ENCODE measurements around the gene PUSL1. TPM values are rescaled to one million over a fixed set of nuclear protein-coding genes. Genes with fewer than 3 reads are reported as not detected.

Gene PUSL1, protein sequence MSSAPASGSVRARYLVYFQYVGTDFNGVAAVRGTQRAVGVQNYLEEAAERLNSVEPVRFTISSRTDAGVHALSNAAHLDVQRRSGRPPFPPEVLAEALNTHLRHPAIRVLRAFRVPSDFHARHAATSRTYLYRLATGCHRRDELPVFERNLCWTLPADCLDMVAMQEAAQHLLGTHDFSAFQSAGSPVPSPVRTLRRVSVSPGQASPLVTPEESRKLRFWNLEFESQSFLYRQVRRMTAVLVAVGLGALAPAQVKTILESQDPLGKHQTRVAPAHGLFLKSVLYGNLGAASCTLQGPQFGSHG
- total RNA-seq (2014; rRNA removed) (132 and 142 TPM in 2 replicates), Bru-seq, nascent RNA (percentile 64 among the genes with signal in this experiment), BruChase-seq, experiment 1, labeled RNA remaining after a 6-hour chase (percentile 81 among the genes with signal in this experiment), BruChase-seq, experiment 2, labeled RNA remaining after a 2-hour chase (percentile 74 among the genes with signal in this experiment)
- long read RNA-seq, transcript PUSL1-201 (8 exons, 1,287 nt), result major isoform, 50 of 134 reads
- long read RNA-seq, partial matches to known transcripts, result 61 of 134 reads
- long read RNA-seq, other reads (novel, unspliced or antisense), result 23 of 134 reads

DNA sequence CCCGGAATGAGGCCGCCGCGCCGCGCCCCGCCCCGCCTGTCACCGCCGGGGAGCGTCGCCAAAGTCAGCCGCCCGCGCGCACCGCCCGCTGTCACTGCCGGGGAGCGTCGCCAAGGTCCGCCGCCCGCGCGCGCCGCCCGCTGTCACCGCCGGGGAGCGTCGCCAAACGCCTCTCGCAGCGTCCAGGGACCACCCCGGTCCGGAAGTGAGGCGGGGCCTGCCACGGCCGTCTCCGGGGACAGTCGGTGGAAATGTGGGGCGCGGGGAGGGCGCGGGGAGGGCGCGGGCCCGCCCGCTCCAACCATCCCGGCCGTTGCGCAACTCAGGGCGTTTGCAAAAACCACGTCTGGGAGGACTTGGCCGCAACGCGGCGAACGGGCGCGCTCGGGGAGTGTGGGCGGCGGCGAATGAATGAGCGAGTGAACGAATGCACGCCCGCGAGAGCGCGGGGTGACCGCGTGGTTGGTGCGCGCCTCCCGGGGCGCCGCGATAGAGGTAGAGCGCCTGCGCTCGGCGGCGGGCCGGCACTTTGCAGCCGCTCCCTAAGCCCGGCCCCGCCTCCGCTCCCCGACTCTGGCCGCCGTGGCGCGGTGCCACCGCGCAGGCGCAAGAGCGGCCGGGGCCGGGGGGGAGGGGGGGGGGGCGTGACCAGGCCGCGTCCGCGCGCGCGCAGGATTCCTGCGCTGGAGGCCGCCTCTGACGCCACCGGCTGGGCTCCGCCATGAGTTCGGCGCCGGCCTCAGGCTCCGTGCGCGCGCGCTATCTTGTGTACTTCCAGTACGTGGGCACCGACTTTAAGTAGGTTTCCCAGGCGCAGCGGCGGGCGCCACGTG lies at the start of gene PUSL1, which contains the start of gene ACAP3:
Gene PUSL1 (plus strand): TSS at position 675 of the 833 bp plus-strand sequence. CDS start 47 bp downstream, at position 722.
Gene ACAP3 (minus strand): TSS at position 8 of the 833 bp plus-strand sequence. CDS start 115 bp downstream, outside the sequence.
- no TSS peak for BruUV-seq (replicated peaks)
- peaks cover 66% of the 10 kb centered on the region for H3K79me2 ChIP-seq (ENCODE audit: low read length)
- no peaks in the 10 kb centered on the region for H3F3A ChIP-seq (ENCODE audit: low read length, unreplicated experiment)
- intact Hi-C loops (cut with micrococcal nuclease), result loop anchor here (2.0 kb wide), 1 partner anchor 41 kb away; the partner anchor contains the start of gene DVL1
- no peaks in the 10 kb centered on the region for H3K27me3 ChIP-seq (ENCODE audit: low read length)
- H3K4me1 ChIP-seq (ENCODE audit: insufficient read depth, low read length), result peaks cover 33% of the 10 kb centered on the region
- peaks cover 15% of the 10 kb centered on the region; the same call in 1 of the 2 replicates for H3K36me3 ChIP-seq (ENCODE audit: low read depth, low read length)
- H3K27ac ChIP-seq (ENCODE audit: low read length), result peak within 1 kb of the TSS; percentile 78
- H4K20me1 ChIP-seq (ENCODE audit: low read length), result peaks cover 11% of the 10 kb centered on the region
- ATAC-seq (peak; percentile 40), DNase-seq (peak; percentile 97)
- peak within 1 kb of the TSS; percentile 89 for H2AFZ ChIP-seq (ENCODE audit: low read length)
- POLR2A ChIA-PET (ENCODE audit: unreplicated experiment), result no interaction called here
- no peaks in the 10 kb centered on the region for H3K9me3 ChIP-seq (ENCODE audit: low read length)
- peak within 1 kb of the TSS; percentile 98 for H3K4me2 ChIP-seq (ENCODE audit: low read length)
- peak within 1 kb of the TSS; percentile 93 for H3K9ac ChIP-seq (ENCODE audit: low read length)
- CTCF ChIA-PET, result no interaction called here
- H3K9me2 ChIP-seq (replicated peaks; ENCODE audit: low read length), result no peaks in the 10 kb centered on the region
- H3K4me3 ChIP-seq (ENCODE audit: low read length), result peak within 1 kb of the TSS; percentile 97
- TF ChIP-seq EZH2phosphoT487 (IDR thresholded peaks at IDR 0.05; ENCODE audit: borderline replicate concordance, low read length), result peak; percentile 90
- no peak for TF ChIP-seq EZH2 (IDR thresholded peaks at IDR 0.05; ENCODE audit: low read length, unreplicated experiment)
- TF ChIP-seq, protein P1, sequence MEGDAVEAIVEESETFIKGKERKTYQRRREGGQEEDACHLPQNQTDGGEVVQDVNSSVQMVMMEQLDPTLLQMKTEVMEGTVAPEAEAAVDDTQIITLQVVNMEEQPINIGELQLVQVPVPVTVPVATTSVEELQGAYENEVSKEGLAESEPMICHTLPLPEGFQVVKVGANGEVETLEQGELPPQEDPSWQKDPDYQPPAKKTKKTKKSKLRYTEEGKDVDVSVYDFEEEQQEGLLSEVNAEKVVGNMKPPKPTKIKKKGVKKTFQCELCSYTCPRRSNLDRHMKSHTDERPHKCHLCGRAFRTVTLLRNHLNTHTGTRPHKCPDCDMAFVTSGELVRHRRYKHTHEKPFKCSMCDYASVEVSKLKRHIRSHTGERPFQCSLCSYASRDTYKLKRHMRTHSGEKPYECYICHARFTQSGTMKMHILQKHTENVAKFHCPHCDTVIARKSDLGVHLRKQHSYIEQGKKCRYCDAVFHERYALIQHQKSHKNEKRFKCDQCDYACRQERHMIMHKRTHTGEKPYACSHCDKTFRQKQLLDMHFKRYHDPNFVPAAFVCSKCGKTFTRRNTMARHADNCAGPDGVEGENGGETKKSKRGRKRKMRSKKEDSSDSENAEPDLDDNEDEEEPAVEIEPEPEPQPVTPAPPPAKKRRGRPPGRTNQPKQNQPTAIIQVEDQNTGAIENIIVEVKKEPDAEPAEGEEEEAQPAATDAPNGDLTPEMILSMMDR (conservative IDR thresholded peaks at IDR 0.05; ENCODE audit: low read depth, low read length), result 0 out of 2 replicates have a peak, but pooled peaks have one; percentile 10

DNA sequence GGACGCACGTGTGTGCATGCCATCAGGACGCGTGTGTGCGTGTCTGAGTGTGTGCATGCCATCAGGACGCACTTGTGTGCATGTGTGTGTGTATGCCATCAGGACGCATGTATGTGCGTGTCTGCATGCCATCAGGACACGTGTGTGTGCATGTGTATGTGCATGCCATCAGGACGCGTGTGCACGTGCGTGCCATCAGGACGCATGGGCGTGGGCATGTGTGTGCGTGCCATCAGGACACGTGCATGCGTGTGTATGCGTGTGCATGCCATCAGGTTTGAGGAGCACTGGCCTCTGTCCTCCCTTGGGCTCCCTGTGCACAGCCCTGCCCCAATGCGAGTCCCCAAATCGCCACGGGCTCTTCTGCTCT lies 49.3 kb upstream of the PUSL1 start:
- H4K20me1 ChIP-seq (ENCODE audit: low read length), result no peaks in the 10 kb centered on the region
- peaks cover 73% of the 10 kb centered on the region for H3K36me3 ChIP-seq (ENCODE audit: low read depth, low read length)
- no peak overlapping the region for H3K4me3 ChIP-seq (ENCODE audit: low read length)
- CTCF ChIA-PET, result interaction anchor here (1.1 kb wide), 1 partner anchor 33 kb away, joined by 5 read pairs; no protein-coding TSS in a partner anchor
- no peak for TF ChIP-seq EZH2phosphoT487 (IDR thresholded peaks at IDR 0.05; ENCODE audit: borderline replicate concordance, low read length)
- no peak for TF ChIP-seq EZH2 (IDR thresholded peaks at IDR 0.05; ENCODE audit: low read length, unreplicated experiment)
- TF ChIP-seq, protein P1 (conservative IDR thresholded peaks at IDR 0.05; ENCODE audit: low read depth, low read length), result no peak
- no peaks in the 10 kb centered on the region for H3F3A ChIP-seq (ENCODE audit: low read length, unreplicated experiment)
- no peaks in the 10 kb centered on the region for H3K9me2 ChIP-seq (replicated peaks; ENCODE audit: low read length)
- no peaks in the 10 kb centered on the region for H3K9me3 ChIP-seq (ENCODE audit: low read length)
- no TSS peak for BruUV-seq (replicated peaks)
- no peaks in the 10 kb centered on the region for H3K27me3 ChIP-seq (ENCODE audit: low read length)
- POLR2A ChIA-PET (ENCODE audit: unreplicated experiment), result interaction anchor here (0.6 kb wide), 1 partner anchor 140 kb away, joined by 3 read pairs; no protein-coding TSS in a partner anchor
- H3K9ac ChIP-seq (ENCODE audit: low read length), result no peak overlapping the region
- no peak for ATAC-seq
- intact Hi-C loops (cut with micrococcal nuclease), result no loop called here
- H3K4me2 ChIP-seq (ENCODE audit: low read length), result no peak overlapping the region
- H3K79me2 ChIP-seq (ENCODE audit: low read length), result peaks cover 59% of the 10 kb centered on the region
- DNase-seq, result no peak
- no peak overlapping the region for H2AFZ ChIP-seq (ENCODE audit: low read length)
- H3K4me1 ChIP-seq (ENCODE audit: insufficient read depth, low read length), result peaks cover 14% of the 10 kb centered on the region
- H3K27ac ChIP-seq (ENCODE audit: low read length), result peak overlapping the region; percentile 10; the same call in 1 of the 2 replicates

Data from PC-3 (cell line).